ENCODE data around the gene TLL1.

- TF ChIP-seq CTCF (IDR thresholded peaks at IDR 0.05; ENCODE audit: low read depth, low read length, poor library complexity, severe bottlenecking) (no peak), EZH2phosphoT487 (IDR thresholded peaks at IDR 0.05; ENCODE audit: borderline replicate concordance, low read length) (no peak)
Observed at GRCh38 chr4:165994701-165995100, 121.7 kb downstream of the TLL1 start.
